Hepatocyte (in vitro differentiated cells): Measurements from ENCODE around the gene SMG7. TPM values are rescaled to one million over a fixed set of nuclear protein-coding genes. Genes with fewer than 3 reads are reported as not detected.

Source experiments
- DNase-seq: peaks from one replicate; pipeline ENCODE4 v3.0.0-alpha.2; 2016; ENCODE audit warnings: low spot score
- H2AFZ ChIP-seq: fragments of 200-600 bp; sonication (generic); 2 replicates; pipeline ENCODE4 v1.6.0; 2016; ENCODE audit warnings: antibody characterized with exemption, mild to moderate bottlenecking
- H3K27ac ChIP-seq: fragments of 200-600 bp; sonication (generic); 2 replicates; pipeline ENCODE4 v1.5.1; 2016; ENCODE audit warnings: mild to moderate bottlenecking
- H3K27me3 ChIP-seq: fragments of 200-600 bp; sonication (generic); 2 replicates; pipeline ENCODE4 v1.6.1; 2016
- H3K36me3 ChIP-seq: fragments of 200-600 bp; sonication (generic); replicated peaks from 2 replicates; pipeline ENCODE4 v1.5.1; 2016; ENCODE audit warnings: low read depth; ENCODE audit not compliant: insufficient read depth
- H3K4me1 ChIP-seq: fragments of 200-600 bp; sonication (generic); 2 replicates; pipeline ENCODE4 v1.5.1; 2016; ENCODE audit warnings: mild to moderate bottlenecking, moderate library complexity; ENCODE audit not compliant: insufficient read depth
- H3K4me2 ChIP-seq: fragments of 200-600 bp; sonication (generic); 2 replicates; pipeline ENCODE4 v1.6.0; 2016
- H3K4me3 ChIP-seq: fragments of 200-600 bp; sonication (generic); 2 replicates; pipeline ENCODE4 v1.5.1; 2016; ENCODE audit warnings: mild to moderate bottlenecking
- H3K79me2 ChIP-seq: fragments of 200-600 bp; sonication (generic); 2 replicates; pipeline ENCODE4 v1.6.0; 2017; ENCODE audit warnings: mild to moderate bottlenecking
- H3K9me2 ChIP-seq: fragments of 200-600 bp; sonication (generic); replicated peaks from 2 replicates; pipeline ENCODE4 v1.6.0; 2017; ENCODE audit warnings: mild to moderate bottlenecking; ENCODE audit not compliant: insufficient read depth
- H3K9me3 ChIP-seq: fragments of 200-600 bp; sonication (generic); 2 replicates; pipeline ENCODE4 v1.5.1; 2016; ENCODE audit warnings: low read depth, mild to moderate bottlenecking
- H4K20me1 ChIP-seq: fragments of 200-600 bp; sonication (generic); 2 replicates; pipeline ENCODE4 v1.6.0; 2016; ENCODE audit warnings: mild to moderate bottlenecking; ENCODE audit not compliant: insufficient read depth, poor library complexity, severe bottlenecking
- CTCF ChIP-seq: fragments of 200-600 bp; sonication (generic); IDR thresholded peaks from 2 replicates; pipeline ENCODE4 v1.5.1; 2016; ENCODE audit warnings: antibody characterized with exemption, mild to moderate bottlenecking; ENCODE audit not compliant: poor library complexity
- EZH2 ChIP-seq: fragments of 200-600 bp; sonication (generic); IDR thresholded peaks from 2 replicates; pipeline ENCODE4 v1.6.1; 2016; ENCODE audit warnings: antibody characterized with exemption, mild to moderate bottlenecking, borderline replicate concordance
- EZH2phosphoT487 ChIP-seq: fragments of 200-600 bp; sonication (generic); IDR thresholded peaks from one replicate; pipeline ENCODE4 v1.6.1; 2018; ENCODE audit warnings: antibody characterized with exemption, mild to moderate bottlenecking, low read depth, moderate library complexity; ENCODE audit not compliant: unreplicated experiment, severe bottlenecking
- WGBS: methylation state at CpG from one replicate; pipeline ENCODE4 v1.1.6; 2016; ENCODE audit warnings: low lambda C conversion rate; ENCODE audit errors: missing lambda C conversion rate; 5-methylcytosine and 5-hydroxymethylcytosine counted together
- polyA plus RNA-seq: library from polyadenylated mRNA; unstranded; fragments of >200 nt; fragmentation: Nextera tagmentation; extraction: Ambion mirVana; gene quantifications from 2 replicates; pipeline ENCODE4 v1.2.1, GENCODE V29; 2016
- total RNA-seq: library from RNA; depleted of rRNA; stranded (reverse); fragments of >200 nt; gene quantifications from 2 replicates; pipeline ENCODE4 v1.2.3, GENCODE V29; 2014

Gene SMG7
- total and polyA plus RNA-seq, 2 experiments from 2014 or later = 28.1 to 39.5 TPM

- Histone ChIP-seq H3K9me3 (no peaks in the 10 kb centered on the region), H3K4me2 (no peak overlapping the region), H3K4me1 (no peaks in the 10 kb centered on the region), H3K4me3 (no peak overlapping the region), H3K27me3 (no peaks in the 10 kb centered on the region), H3K27ac (no peak overlapping the region), H3K36me3 (no peaks in the 10 kb centered on the region), H4K20me1 (peaks cover 40% of the 10 kb centered on the region), H3K79me2 (peaks cover 94% of the 10 kb centered on the region), H3K9me2 (no peaks in the 10 kb centered on the region), H2AFZ (no peak overlapping the region)
- 96% methylated on average over 5 of the region's 5 CpGs for WGBS
- no peak for TF ChIP-seq EZH2
- no peak for TF ChIP-seq EZH2phosphoT487
- no peak for TF ChIP-seq CTCF
- DNase-seq = no peak
Observed at GRCh38 chr1:183490932-183491331, 18.6 kb downstream of the SMG7 start.

GRCh38 chr1:183493540-183494245, 21.4 kb downstream of the SMG7 start:
- Histone ChIP-seq H3K36me3 (no peaks in the 10 kb centered on the region), H3K4me3 (no peak overlapping the region), H3K27me3 (no peaks in the 10 kb centered on the region), H2AFZ (no peak overlapping the region), H3K9me2 (no peaks in the 10 kb centered on the region), H3K79me2 (peaks cover 94% of the 10 kb centered on the region), H3K4me2 (no peak overlapping the region), H3K27ac (no peak overlapping the region), H4K20me1 (peaks cover 23% of the 10 kb centered on the region), H3K4me1 (no peaks in the 10 kb centered on the region), H3K9me3 (no peaks in the 10 kb centered on the region)
- no peak for TF ChIP-seq EZH2
- no peak for TF ChIP-seq CTCF
- no peak for TF ChIP-seq EZH2phosphoT487
- no peak for DNase-seq
- WGBS = 94% methylated on average over 12 of the region's 12 CpGs

GRCh38 chr1:183495420-183495819, 23.1 kb downstream of the SMG7 start:
- 98% methylated on average over 11 of the region's 11 CpGs for WGBS
- Histone ChIP-seq H2AFZ (no peak overlapping the region), H4K20me1 (peaks cover 28% of the 10 kb centered on the region), H3K9me3 (no peaks in the 10 kb centered on the region), H3K9me2 (no peaks in the 10 kb centered on the region), H3K79me2 (peaks cover 94% of the 10 kb centered on the region), H3K36me3 (no peaks in the 10 kb centered on the region), H3K27ac (no peak overlapping the region), H3K4me1 (no peaks in the 10 kb centered on the region), H3K4me3 (no peak overlapping the region), H3K4me2 (no peak overlapping the region), H3K27me3 (no peaks in the 10 kb centered on the region)
- no peak for DNase-seq
- TF ChIP-seq CTCF (no peak), EZH2 (no peak), EZH2phosphoT487 (no peak)
